ENCODE measurements around the gene TMEM238.

- TF ChIP-seq YY1 (IDR thresholded peaks at IDR 0.05; ENCODE audit: borderline replicate concordance in 1 of 3, control insufficient read depth in 1 of 3, extremely low read depth in 1 of 3, insufficient read depth in 3 of 3, insufficient read length in 1 of 3, insufficient replicate concordance in 2 of 3, low read depth in 1 of 3, low read length in 2 of 3), result no peak
- TF ChIP-seq STAT5A (IDR thresholded peaks at IDR 0.05; ENCODE audit: borderline replicate concordance, low read length), result no peak
- no peak for TF ChIP-seq CTCF (IDR thresholded peaks at IDR 0.05 in 2 of 3, conservative IDR thresholded peaks at IDR 0.05 in 1 of 3; ENCODE audit: insufficient read depth in 2 of 3, low read depth in 1 of 3, low read length in 3 of 3)
- TF ChIP-seq FOXJ2 (tag; IDR thresholded peaks at IDR 0.05), result no peak
- TF ChIP-seq REST (IDR thresholded peaks at IDR 0.05; ENCODE audit: borderline replicate concordance), result no peak
- TF ChIP-seq REST (CRISPR knock-in tag; IDR thresholded peaks at IDR 0.05; ENCODE audit: low read depth), result no peak
- TF ChIP-seq POLR2AphosphoS5 (IDR thresholded peaks at IDR 0.05; ENCODE audit: control insufficient read depth, insufficient read depth, low read depth, low read length), result no peak
- TF ChIP-seq CUX1 (CRISPR knock-in tag; IDR thresholded peaks at IDR 0.05), result no peak
- TF ChIP-seq PRDM10 (IDR thresholded peaks at IDR 0.05; ENCODE audit: partially characterized antibody), result no peak
- TF ChIP-seq MXI1 (IDR thresholded peaks at IDR 0.05; ENCODE audit: low read depth, low read length), result no peak
- TF ChIP-seq ZFX (CRISPR knock-in tag; IDR thresholded peaks at IDR 0.05), result no peak
- no peak for TF ChIP-seq SP1 (CRISPR knock-in tag; IDR thresholded peaks at IDR 0.05)
- no peak for TF ChIP-seq RBM17 (IDR thresholded peaks at IDR 0.05; ENCODE audit: borderline replicate concordance, low read depth, low read length)
- TF ChIP-seq ZBTB7A (IDR thresholded peaks at IDR 0.05; ENCODE audit: borderline replicate concordance, control insufficient read depth, low read depth, low read length), result no peak
These were observed 39.6 kb downstream of the TMEM238 start for GRCh38 chr19:55344444-55344843.

Data from K562 (cell line).